Smooth muscle cell (in vitro differentiated cells): ENCODE measurements around the gene TTC39A. TPM values are rescaled to one million over a fixed set of nuclear protein-coding genes. Genes with fewer than 3 reads are reported as not detected.
A peak's percentile ranks its signal among the peaks of the same experiment; 100 is the strongest.

Experiments used
- DNase-seq: peaks from one replicate; lab custom pipeline; 2025; ENCODE audit not compliant: unreplicated experiment; lab: John Stamatoyannopoulos, UW
- H2AFZ ChIP-seq: fragments of 200-600 bp; sonication (generic); 2 replicates; pipeline ENCODE4 v1.6.0; 2016; ENCODE audit warnings: antibody characterized with exemption, low read depth, mild to moderate bottlenecking
- H3F3A ChIP-seq: fragments of 200-600 bp; sonication (generic); 2 replicates; pipeline ENCODE4 v1.6.0; 2017; ENCODE audit warnings: antibody characterized with exemption, low read depth
- H3K27ac ChIP-seq: fragments of 200-600 bp; sonication (generic); 2 replicates; pipeline ENCODE4 v1.5.1; 2016; ENCODE audit warnings: low read depth, mild to moderate bottlenecking
- H3K27me3 ChIP-seq: fragments of 200-600 bp; sonication (generic); 2 replicates; pipeline ENCODE4 v1.6.1; 2016; ENCODE audit warnings: low read depth, mild to moderate bottlenecking
- H3K36me3 ChIP-seq: fragments of 200-600 bp; sonication (generic); 2 replicates; pipeline ENCODE4 v1.5.1; 2016; ENCODE audit warnings: low read depth
- H3K4me1 ChIP-seq: fragments of 200-600 bp; sonication (generic); 2 replicates; pipeline ENCODE4 v1.5.1; 2016; ENCODE audit warnings: low read depth
- H3K4me2 ChIP-seq: fragments of 200-600 bp; sonication (generic); 2 replicates; pipeline ENCODE4 v1.6.0; 2016; ENCODE audit warnings: mild to moderate bottlenecking
- H3K4me3 ChIP-seq: fragments of 200-600 bp; sonication (generic); 2 replicates; pipeline ENCODE4 v1.5.1; 2016; ENCODE audit warnings: mild to moderate bottlenecking
- H3K79me2 ChIP-seq: fragments of 200-600 bp; sonication (generic); 2 replicates; pipeline ENCODE4 v1.6.0; 2016; ENCODE audit warnings: low read depth, mild to moderate bottlenecking
- H3K9ac ChIP-seq: fragments of 200-600 bp; sonication (generic); 2 replicates; pipeline ENCODE4 v1.6.0; 2016; ENCODE audit warnings: low read depth
- H3K9me3 ChIP-seq: fragments of 200-600 bp; sonication (generic); replicated peaks from 2 replicates; pipeline ENCODE4 v1.5.1; 2016; ENCODE audit warnings: low read depth
- H4K20me1 ChIP-seq: fragments of 200-600 bp; sonication (generic); 2 replicates; pipeline ENCODE4 v1.6.0; 2016; ENCODE audit warnings: low read depth
- CTCF ChIP-seq: fragments of 200-600 bp; sonication (generic); IDR thresholded peaks from 2 replicates; pipeline ENCODE4 v1.5.1; 2017; ENCODE audit warnings: borderline replicate concordance, mild to moderate bottlenecking, antibody characterized with exemption; ENCODE audit not compliant: insufficient read depth, poor library complexity, severe bottlenecking
- WGBS: methylation state at CpG from one replicate; pipeline ENCODE4 v1.1.7; 2016; ENCODE audit warnings: low lambda C conversion rate; 5-methylcytosine and 5-hydroxymethylcytosine counted together
- polyA plus RNA-seq: library from polyadenylated mRNA; unstranded; fragments of >200 nt; fragmentation: Nextera tagmentation; extraction: Ambion mirVana; gene quantifications from 2 replicates; pipeline ENCODE4 v1.2.1, GENCODE V29; 2016
- total RNA-seq: library from RNA; depleted of rRNA; stranded (reverse); fragments of >200 nt; gene quantifications from 2 replicates; pipeline ENCODE4 v1.2.3, GENCODE V29; 2014

Gene TTC39A
- total and polyA plus RNA-seq, 2 experiments from 2014 or later: 0.27 to 2.2 TPM

- Histone ChIP-seq H3K36me3 (no peaks in the 10 kb centered on the region), H3K9me3 (no peaks in the 10 kb centered on the region), H3K79me2 (no peaks in the 10 kb centered on the region), H3K4me1 (no peaks in the 10 kb centered on the region), H3K4me2 (no peak overlapping the region), H3K27me3 (peaks cover 42% of the 10 kb centered on the region), H3F3A (no peaks in the 10 kb centered on the region), H3K27ac (no peak overlapping the region), H2AFZ (no peak overlapping the region), H3K4me3 (no peak overlapping the region), H3K9ac (no peak overlapping the region), H4K20me1 (no peaks in the 10 kb centered on the region)
- no peak for TF ChIP-seq CTCF
- no peak for DNase-seq
- WGBS: 82% methylated on average over 7 of the region's 7 CpGs
These were observed 16.0 kb upstream of the TTC39A start for GRCh38 chr1:51346086-51346942.

GRCh38 chr1:51345300-51345687, 14.9 kb upstream of the TTC39A start:
- DNase-seq: no peak
- Histone ChIP-seq H3K27ac (no peak overlapping the region), H3K9ac (no peak overlapping the region), H3K9me3 (no peaks in the 10 kb centered on the region), H3K4me3 (no peak overlapping the region), H3K36me3 (no peaks in the 10 kb centered on the region), H3F3A (no peaks in the 10 kb centered on the region), H3K27me3 (peaks cover 42% of the 10 kb centered on the region), H3K4me2 (peak overlapping the region; percentile 78), H2AFZ (no peak overlapping the region), H4K20me1 (no peaks in the 10 kb centered on the region), H3K79me2 (no peaks in the 10 kb centered on the region), H3K4me1 (no peaks in the 10 kb centered on the region)
- no peak for TF ChIP-seq CTCF
- 80% methylated on average over 15 of the region's 15 CpGs for WGBS

GRCh38 chr1:51344602-51345299, 14.4 kb upstream of the TTC39A start:
- Histone ChIP-seq H3K4me3 (peak overlapping the region; percentile 42), H3K36me3 (no peaks in the 10 kb centered on the region), H3F3A (no peaks in the 10 kb centered on the region), H3K27ac (no peak overlapping the region), H3K4me2 (peak overlapping the region; percentile 78), H3K9me3 (no peaks in the 10 kb centered on the region), H2AFZ (no peak overlapping the region), H3K27me3 (peaks cover 42% of the 10 kb centered on the region), H4K20me1 (no peaks in the 10 kb centered on the region), H3K9ac (no peak overlapping the region), H3K4me1 (no peaks in the 10 kb centered on the region), H3K79me2 (no peaks in the 10 kb centered on the region)
- TF ChIP-seq CTCF: no peak
- no peak for DNase-seq
- WGBS: 7% methylated on average over 38 of the region's 60 CpGs
